ENCODE results near the gene NAB2.

NAB2 gene

GRCh38 chr12:57135527-57136326, 46.8 kb downstream of the NAB2 start:
- DNase-seq: no peak

GRCh38 chr12:57138526-57139272, 49.8 kb downstream of the NAB2 start:
- DNase-seq: no peak

GRCh38 chr12:57139796-57140649, 51.1 kb downstream of the NAB2 start:
- no peak for DNase-seq

- no peak for DNase-seq
Measured at GRCh38 chr12:57141249-57141648, 52.3 kb downstream of the NAB2 start.

DNA sequence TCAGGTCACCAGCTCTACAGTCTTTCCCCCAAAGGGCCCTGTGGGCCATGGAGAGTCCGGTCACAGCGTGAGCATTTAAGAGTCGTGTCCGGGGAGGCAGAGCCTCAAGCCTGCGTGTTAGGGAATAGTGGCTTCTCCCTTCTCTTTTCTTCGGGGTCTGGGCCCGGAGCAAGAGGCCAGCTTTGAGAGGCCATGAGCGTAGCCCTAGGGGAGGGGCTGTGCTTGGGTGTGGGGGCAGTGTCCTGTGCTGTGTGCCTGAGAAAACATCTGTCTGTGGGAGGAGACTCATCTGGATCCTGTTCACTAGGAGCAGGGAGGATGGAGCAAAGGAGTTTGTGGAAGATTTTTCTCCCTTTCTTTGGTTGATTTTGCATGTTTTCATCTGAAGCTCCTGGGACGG, 53.2 kb downstream of the NAB2 start:
- DNase-seq: no peak

DNA sequence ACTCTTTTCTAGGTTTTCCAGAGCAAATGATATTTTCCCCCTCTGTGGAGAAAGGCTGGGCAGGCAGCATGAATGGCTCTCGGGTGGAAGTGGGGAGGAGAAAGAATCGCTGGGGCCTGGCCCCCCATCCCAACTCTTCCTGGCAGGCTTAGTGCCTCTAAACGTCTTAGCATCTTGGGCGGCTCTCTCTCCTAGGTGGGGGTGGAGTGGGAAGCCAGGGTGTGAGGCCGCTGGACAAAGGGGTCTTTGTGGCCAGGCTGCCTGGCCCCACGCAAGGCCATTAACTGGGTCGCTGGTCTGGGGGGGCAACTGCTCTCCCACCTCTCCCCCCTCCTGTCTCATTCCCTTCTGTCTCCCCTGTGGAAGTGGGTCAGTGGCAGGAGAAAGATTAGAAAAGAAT, 53.8 kb downstream of the NAB2 start:
- DNase-seq: no peak

DNA sequence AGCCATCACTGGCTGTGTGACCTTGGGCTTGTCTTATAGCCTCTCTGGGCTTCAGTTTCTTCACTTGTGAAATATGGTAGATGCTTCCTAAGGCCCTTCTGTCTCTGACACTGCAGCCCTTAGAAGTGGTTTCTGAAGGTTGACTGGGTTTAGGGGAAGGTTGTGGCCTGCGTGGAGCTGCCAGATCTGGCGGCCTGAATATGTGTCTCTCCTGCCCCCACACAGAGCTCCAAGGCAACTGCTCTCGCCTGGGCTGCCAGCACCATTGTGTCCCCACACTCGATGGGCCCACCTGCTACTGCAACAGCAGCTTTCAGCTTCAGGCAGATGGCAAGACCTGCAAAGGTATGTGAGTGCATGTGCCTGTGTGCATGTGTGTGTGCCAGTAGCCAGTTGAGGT, 54.5 kb downstream of the NAB2 start:
- DNase-seq: no peak

Measured in activated CD8-positive, alpha-beta memory T cell treated with anti-CD3 and anti-CD28 coated beads for 24 hours (primary cell).